ENCODE data around the gene DDX3X.

Gene DDX3X

GRCh38 chrX:41412261-41413081, 78.5 kb downstream of the DDX3X start:
- DNase-seq (ENCODE audit: low read depth, low spot score): no peak

Measured in brain pericyte (primary cell).